Endothelial cell of umbilical vein (primary cell): ENCODE data around the gene AGPS.

Experiments used
- EZH2 ChIP-seq: IDR thresholded peaks from 2 replicates; pipeline ENCODE4 v1.6.1; 2012; ENCODE audit warnings: borderline replicate concordance, low read depth, mild to moderate bottlenecking, moderate library complexity, low read length, inconsistent platforms; ENCODE audit not compliant: severe bottlenecking
- FOS ChIP-seq: IDR thresholded peaks from 2 replicates; pipeline ENCODE4 v1.6.1; 2011; ENCODE audit warnings: mild to moderate bottlenecking, low read length, moderate library complexity, borderline replicate concordance; ENCODE audit not compliant: insufficient read depth
- MAX ChIP-seq: IDR thresholded peaks from 2 replicates; pipeline ENCODE4 v1.6.1; 2011; ENCODE audit not compliant: insufficient read depth, insufficient read length
- POLR2A ChIP-seq: IDR thresholded peaks from 2 replicates; pipeline ENCODE4 v1.6.1; 2012; ENCODE audit warnings: low read depth, mild to moderate bottlenecking, control low read depth, low read length
- POLR2AphosphoS5 ChIP-seq: IDR thresholded peaks from 2 replicates; pipeline ENCODE4 v1.6.1; 2012; ENCODE audit warnings: low read depth, mild to moderate bottlenecking, control low read depth, low read length, moderate library complexity; ENCODE audit not compliant: insufficient read depth
- TF ChIP-seq, protein P1 (sequence below), 2 donors: IDR thresholded peaks; 1 replicate in 1 of 2; 2 replicates in 1 of 2; pipeline ENCODE4 v1.5.1; 2011; ENCODE audit warnings: low read length in 2 of 2, mild to moderate bottlenecking in 2 of 2, moderate library complexity in 2 of 2, control low read depth in 1 of 2, inconsistent platforms in 1 of 2, low read depth in 1 of 2; ENCODE audit not compliant: insufficient read depth in 1 of 2; ENCODE audit errors: extremely low read depth in 1 of 2

- TF ChIP-seq, protein P1, sequence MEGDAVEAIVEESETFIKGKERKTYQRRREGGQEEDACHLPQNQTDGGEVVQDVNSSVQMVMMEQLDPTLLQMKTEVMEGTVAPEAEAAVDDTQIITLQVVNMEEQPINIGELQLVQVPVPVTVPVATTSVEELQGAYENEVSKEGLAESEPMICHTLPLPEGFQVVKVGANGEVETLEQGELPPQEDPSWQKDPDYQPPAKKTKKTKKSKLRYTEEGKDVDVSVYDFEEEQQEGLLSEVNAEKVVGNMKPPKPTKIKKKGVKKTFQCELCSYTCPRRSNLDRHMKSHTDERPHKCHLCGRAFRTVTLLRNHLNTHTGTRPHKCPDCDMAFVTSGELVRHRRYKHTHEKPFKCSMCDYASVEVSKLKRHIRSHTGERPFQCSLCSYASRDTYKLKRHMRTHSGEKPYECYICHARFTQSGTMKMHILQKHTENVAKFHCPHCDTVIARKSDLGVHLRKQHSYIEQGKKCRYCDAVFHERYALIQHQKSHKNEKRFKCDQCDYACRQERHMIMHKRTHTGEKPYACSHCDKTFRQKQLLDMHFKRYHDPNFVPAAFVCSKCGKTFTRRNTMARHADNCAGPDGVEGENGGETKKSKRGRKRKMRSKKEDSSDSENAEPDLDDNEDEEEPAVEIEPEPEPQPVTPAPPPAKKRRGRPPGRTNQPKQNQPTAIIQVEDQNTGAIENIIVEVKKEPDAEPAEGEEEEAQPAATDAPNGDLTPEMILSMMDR (IDR thresholded peaks at IDR 0.05; ENCODE audit: extremely low read depth in 1 of 2, insufficient read depth in 1 of 2, low read depth in 1 of 2, low read length in 2 of 2): no peak
- TF ChIP-seq POLR2A: no peak
- TF ChIP-seq EZH2: no peak
- no peak for TF ChIP-seq MAX
- TF ChIP-seq FOS: no peak
- TF ChIP-seq POLR2AphosphoS5: no peak
These were observed 12.4 kb upstream of the AGPS start for GRCh38 chr2:177380181-177380580.
